ENCODE data around the gene SPARCL1.

DNA sequence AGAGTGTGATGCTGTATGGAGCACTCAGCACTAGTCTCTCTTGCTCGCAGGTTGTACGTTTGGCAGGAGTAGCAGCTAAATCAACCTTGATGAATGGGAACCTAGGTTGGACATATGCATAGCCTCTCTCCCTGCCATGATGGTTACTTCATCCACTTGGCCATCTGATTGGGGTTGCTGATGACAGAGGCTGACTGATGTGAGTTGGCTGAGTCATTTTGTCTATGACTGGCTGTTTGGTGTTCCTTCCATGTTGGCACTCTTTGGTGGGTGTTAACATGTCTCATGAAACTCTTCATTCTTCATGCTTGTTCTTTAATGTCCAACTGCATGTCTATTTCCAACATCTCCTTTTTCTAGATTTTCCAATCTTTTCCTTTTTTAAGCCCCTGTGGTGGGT is 31.6 kb upstream of the SPARCL1 start:
- TF ChIP-seq, protein P1, sequence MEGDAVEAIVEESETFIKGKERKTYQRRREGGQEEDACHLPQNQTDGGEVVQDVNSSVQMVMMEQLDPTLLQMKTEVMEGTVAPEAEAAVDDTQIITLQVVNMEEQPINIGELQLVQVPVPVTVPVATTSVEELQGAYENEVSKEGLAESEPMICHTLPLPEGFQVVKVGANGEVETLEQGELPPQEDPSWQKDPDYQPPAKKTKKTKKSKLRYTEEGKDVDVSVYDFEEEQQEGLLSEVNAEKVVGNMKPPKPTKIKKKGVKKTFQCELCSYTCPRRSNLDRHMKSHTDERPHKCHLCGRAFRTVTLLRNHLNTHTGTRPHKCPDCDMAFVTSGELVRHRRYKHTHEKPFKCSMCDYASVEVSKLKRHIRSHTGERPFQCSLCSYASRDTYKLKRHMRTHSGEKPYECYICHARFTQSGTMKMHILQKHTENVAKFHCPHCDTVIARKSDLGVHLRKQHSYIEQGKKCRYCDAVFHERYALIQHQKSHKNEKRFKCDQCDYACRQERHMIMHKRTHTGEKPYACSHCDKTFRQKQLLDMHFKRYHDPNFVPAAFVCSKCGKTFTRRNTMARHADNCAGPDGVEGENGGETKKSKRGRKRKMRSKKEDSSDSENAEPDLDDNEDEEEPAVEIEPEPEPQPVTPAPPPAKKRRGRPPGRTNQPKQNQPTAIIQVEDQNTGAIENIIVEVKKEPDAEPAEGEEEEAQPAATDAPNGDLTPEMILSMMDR (IDR thresholded peaks at IDR 0.05; ENCODE audit: poor library complexity) = no peak
- no peak for TF ChIP-seq EZH2 (IDR thresholded peaks at IDR 0.05; ENCODE audit: borderline replicate concordance)

Measured in hepatocyte (in vitro differentiated cells).